Panc1 (cell line): ENCODE data around the gene PRUNE1. TPM values are rescaled to one million over a fixed set of nuclear protein-coding genes. Genes with fewer than 3 reads are reported as not detected.

Experiments
- ATAC-seq: fragments of 200-7000 bp; cut with Tn5 transposase; 2 replicates; pipeline ENCODE4 v1.9.1; 2020; ENCODE audit warnings: mild to moderate bottlenecking, moderate library complexity
- BruUV-seq: library from RNA; stranded (reverse); fragments of 400-500 nt; replicated peaks from 2 replicates; lab custom pipeline; 2021; lab: Mats Ljungman, UMichigan
- CTCF ChIA-PET: fragments of 300-600 bp; sonication (Branson Sonifier 250); formaldehyde crosslinking; loops from one replicate; lab custom pipeline; 2022; ENCODE audit warnings: antibody characterized with exemption; lab: Charles Lee
- POLR2A ChIA-PET: fragments of 300-600 bp; sonication (Branson Sonifier 250); formaldehyde crosslinking; loops from one replicate; lab custom pipeline; 2022; ENCODE audit warnings: antibody characterized with exemption; lab: Charles Lee
- DNase-seq: peaks from one replicate; pipeline ENCODE4 v3.0.0-alpha.2; 2010; ENCODE audit warnings: low read depth, low spot score
- H3K27ac ChIP-seq: 2 replicates; pipeline ENCODE4 v1.5.1; 2011; ENCODE audit warnings: mild to moderate bottlenecking, low read length, inconsistent platforms
- H3K27me3 ChIP-seq: fragments of 200-500 bp; sonication (Bioruptor generic); 2 replicates; pipeline ENCODE4 v1.6.0; 2014; ENCODE audit warnings: low read length, inconsistent platforms; ENCODE audit not compliant: control insufficient read depth, insufficient read depth
- H3K36me3 ChIP-seq: fragments of 200-500 bp; sonication (Bioruptor generic); 2 replicates; pipeline ENCODE4 v1.5.1; 2014; ENCODE audit warnings: inconsistent platforms, mild to moderate bottlenecking, low read length, moderate library complexity; ENCODE audit not compliant: control insufficient read depth, insufficient read depth
- H3K4me1 ChIP-seq: 2 replicates; pipeline ENCODE4 v1.5.1; 2011; ENCODE audit warnings: inconsistent platforms, mild to moderate bottlenecking, low read length, moderate library complexity; ENCODE audit not compliant: control insufficient read depth, insufficient read depth
- H3K4me3 ChIP-seq, 2 experiments: 2 replicates each; pipeline ENCODE4 v1.5.1; 2011 to 2012; ENCODE audit warnings: low read depth in 2 of 2, low read length in 2 of 2, mild to moderate bottlenecking in 2 of 2, inconsistent platforms in 1 of 2, moderate library complexity in 1 of 2
- H3K9me3 ChIP-seq: fragments of 200-500 bp; sonication (Bioruptor generic); 2 replicates; pipeline ENCODE4 v1.5.1; 2014; ENCODE audit warnings: low read depth, mild to moderate bottlenecking, inconsistent platforms, low read length, moderate library complexity; ENCODE audit not compliant: control insufficient read depth, insufficient read depth
- CTCF ChIP-seq: fragments of 450-650 bp; IDR thresholded peaks from 2 replicates; pipeline ENCODE4 v1.5.1; 2017; ENCODE audit warnings: mild to moderate bottlenecking
- POLR2AphosphoS5 ChIP-seq: IDR thresholded peaks from 2 replicates; pipeline ENCODE4 v1.6.1; 2012; ENCODE audit warnings: mild to moderate bottlenecking, low read depth, low read length, moderate library complexity
- REST ChIP-seq, 2 experiments: IDR thresholded peaks; 2 replicates each; pipeline ENCODE4 v1.6.1; 2011 to 2012; ENCODE audit warnings: low read depth in 2 of 2, control low read depth in 1 of 2, low read length in 1 of 2, mild to moderate bottlenecking in 1 of 2, moderate library complexity in 1 of 2; ENCODE audit not compliant: insufficient read depth in 1 of 2
- SIN3A ChIP-seq: IDR thresholded peaks from 2 replicates; pipeline ENCODE4 v1.6.1; 2012; ENCODE audit warnings: low read depth, mild to moderate bottlenecking, low read length, moderate library complexity, borderline replicate concordance; ENCODE audit not compliant: insufficient read depth
- TCF7L2 ChIP-seq: IDR thresholded peaks from 2 replicates; pipeline ENCODE4 v1.6.1; 2011; ENCODE audit warnings: mild to moderate bottlenecking, low read depth, low read length, inconsistent platforms
- in situ Hi-C: cut with HindIII; loops from 2 replicates; pipeline ENCODE4 v1.10.0; 2016; ENCODE audit warnings: low sequenced_read_pairs, low pct_unique_long_range_greater_than_20kb
- intact Hi-C: fragments of 100-400 bp; cut with micrococcal nuclease; formaldehyde crosslinking; loops from one replicate; pipeline ENCODE4 v1.10.0; 2022; ENCODE audit not compliant: unreplicated experiment
- total RNA-seq: library from RNA; stranded (reverse); gene quantifications from one replicate; pipeline ENCODE4 v1.2.1, GENCODE V29; 2021; ENCODE audit not compliant: unreplicated experiment

Gene PRUNE1
- total RNA-seq, 1 experiment from 2014 or later = 16.2 TPM

- Histone ChIP-seq H3K9me3 (no peaks in the 10 kb centered on the region), H3K4me3 (no peak overlapping the region), H3K27ac (no peak overlapping the region), H3K27me3 (no peaks in the 10 kb centered on the region), H3K4me1 (peaks cover 5% of the 10 kb centered on the region; the same call in 1 of the 2 replicates), H3K36me3 (no peaks in the 10 kb centered on the region)
- intact Hi-C loops (no loop called here), in situ Hi-C loops (no loop called here)
- ChIA-PET POLR2A (no interaction called here), CTCF (no interaction called here)
- DNase-seq (no peak), ATAC-seq (no peak)
- BruUV-seq = no TSS peak
- TF ChIP-seq TCF7L2 = no peak
- TF ChIP-seq POLR2AphosphoS5 = no peak
- TF ChIP-seq CTCF = no peak
- TF ChIP-seq SIN3A = no peak
- TF ChIP-seq REST (IDR thresholded peaks at IDR 0.05; ENCODE audit: insufficient read depth in 1 of 2, low read depth in 2 of 2, low read length in 1 of 2) = no peak
These were observed 10.3 kb upstream of the PRUNE1 start for GRCh38 chr1:150997949-150998348.

GRCh38 chr1:150999051-150999674 lies 9.1 kb upstream of the PRUNE1 start:
- Histone ChIP-seq H3K36me3 (no peaks in the 10 kb centered on the region), H3K4me3 (no peak overlapping the region), H3K4me1 (peaks cover 5% of the 10 kb centered on the region; the same call in 1 of the 2 replicates), H3K27me3 (no peaks in the 10 kb centered on the region), H3K9me3 (no peaks in the 10 kb centered on the region), H3K27ac (no peak overlapping the region)
- CTCF ChIA-PET = no interaction called here
- ATAC-seq = no peak
- in situ Hi-C loops (no loop called here), intact Hi-C loops (no loop called here)
- BruUV-seq = no TSS peak
- POLR2A ChIA-PET = no interaction called here
- no peak for TF ChIP-seq POLR2AphosphoS5
- no peak for TF ChIP-seq TCF7L2
- TF ChIP-seq CTCF = no peak
- TF ChIP-seq SIN3A = no peak
- no peak for TF ChIP-seq REST (IDR thresholded peaks at IDR 0.05; ENCODE audit: insufficient read depth in 1 of 2, low read depth in 2 of 2, low read length in 1 of 2)
- no peak for DNase-seq
